IMR-90 (cell line): Measurements from ENCODE around the gene SLC16A2.

Experiments
- BHLHE40 ChIP-seq: fragments of 150-350 bp; IDR thresholded peaks from 2 replicates; pipeline ENCODE4 v1.6.1; 2016; ENCODE audit warnings: mild to moderate bottlenecking, low read depth, low read length
- MAFK ChIP-seq: IDR thresholded peaks from 2 replicates; pipeline ENCODE4 v1.6.1; 2012; ENCODE audit warnings: low read depth, low read length, improper control_type of control experiment
- MAZ ChIP-seq: IDR thresholded peaks from 2 replicates; pipeline ENCODE4 v1.6.1; 2012; ENCODE audit warnings: low read depth, mild to moderate bottlenecking, low read length, improper control_type of control experiment, moderate library complexity, borderline replicate concordance
- MXI1 ChIP-seq: IDR thresholded peaks from 2 replicates; pipeline ENCODE4 v1.6.1; 2012; ENCODE audit warnings: low read depth, mild to moderate bottlenecking, low read length, moderate library complexity, borderline replicate concordance
- NFE2L2 ChIP-seq: fragments of 150-350 bp; IDR thresholded peaks from 2 replicates; pipeline ENCODE4 v1.6.1; 2016; ENCODE audit warnings: low read depth, mild to moderate bottlenecking, low read length
- POLR2A ChIP-seq: IDR thresholded peaks from 2 replicates; pipeline ENCODE4 v1.6.1; 2012; ENCODE audit warnings: mild to moderate bottlenecking, low read depth, low read length
- RAD21 ChIP-seq: IDR thresholded peaks from 2 replicates; pipeline ENCODE4 v1.6.1; 2012; ENCODE audit warnings: low read length, improper control_type of control experiment
- RFX5 ChIP-seq: IDR thresholded peaks from 2 replicates; pipeline ENCODE4 v1.8.0; 2012; ENCODE audit warnings: low read depth, mild to moderate bottlenecking, low read length, moderate library complexity
- SMC3 ChIP-seq: fragments of 150-350 bp; IDR thresholded peaks from 2 replicates; pipeline ENCODE4 v1.6.1; 2016; ENCODE audit warnings: low read depth, mild to moderate bottlenecking, antibody characterized with exemption, low read length, moderate library complexity
- TF ChIP-seq, protein P1 (sequence below): conservative IDR thresholded peaks from 2 replicates; pipeline ENCODE4 v1.5.1; 2012; ENCODE audit warnings: mild to moderate bottlenecking, low read depth, low read length, improper control_type of control experiment
- TF ChIP-seq, protein P2 (sequence below): fragments of 150-350 bp; IDR thresholded peaks from 2 replicates; pipeline ENCODE4 v1.6.1; 2017; ENCODE audit warnings: mild to moderate bottlenecking, antibody characterized with exemption, low read length, low read depth
- TF ChIP-seq, protein P3 (sequence below): fragments of 150-350 bp; IDR thresholded peaks from 2 replicates; pipeline ENCODE4 v1.6.1; 2016; ENCODE audit warnings: low read depth, mild to moderate bottlenecking, low read length, moderate library complexity, borderline replicate concordance

DNA sequence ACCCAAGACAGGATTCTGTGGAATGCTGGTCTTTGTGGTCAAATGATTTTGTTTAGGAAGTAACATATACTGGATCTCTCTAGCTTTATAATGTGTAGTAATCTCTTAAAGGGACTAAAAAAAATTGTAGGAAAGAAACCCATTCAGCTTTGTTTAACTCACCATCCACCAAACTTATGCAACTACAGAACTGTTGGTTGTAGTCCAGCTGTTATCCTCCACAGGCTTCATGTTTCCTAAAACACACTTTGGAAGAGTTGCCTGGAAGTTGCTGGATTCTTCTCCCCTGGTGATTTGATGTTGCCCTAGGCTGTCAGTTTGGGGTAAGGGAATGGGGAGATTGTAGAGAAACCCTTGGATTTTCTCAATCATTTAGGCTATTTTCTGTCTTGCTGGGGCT is 103.8 kb downstream of the SLC16A2 start:
- TF ChIP-seq, protein P1, sequence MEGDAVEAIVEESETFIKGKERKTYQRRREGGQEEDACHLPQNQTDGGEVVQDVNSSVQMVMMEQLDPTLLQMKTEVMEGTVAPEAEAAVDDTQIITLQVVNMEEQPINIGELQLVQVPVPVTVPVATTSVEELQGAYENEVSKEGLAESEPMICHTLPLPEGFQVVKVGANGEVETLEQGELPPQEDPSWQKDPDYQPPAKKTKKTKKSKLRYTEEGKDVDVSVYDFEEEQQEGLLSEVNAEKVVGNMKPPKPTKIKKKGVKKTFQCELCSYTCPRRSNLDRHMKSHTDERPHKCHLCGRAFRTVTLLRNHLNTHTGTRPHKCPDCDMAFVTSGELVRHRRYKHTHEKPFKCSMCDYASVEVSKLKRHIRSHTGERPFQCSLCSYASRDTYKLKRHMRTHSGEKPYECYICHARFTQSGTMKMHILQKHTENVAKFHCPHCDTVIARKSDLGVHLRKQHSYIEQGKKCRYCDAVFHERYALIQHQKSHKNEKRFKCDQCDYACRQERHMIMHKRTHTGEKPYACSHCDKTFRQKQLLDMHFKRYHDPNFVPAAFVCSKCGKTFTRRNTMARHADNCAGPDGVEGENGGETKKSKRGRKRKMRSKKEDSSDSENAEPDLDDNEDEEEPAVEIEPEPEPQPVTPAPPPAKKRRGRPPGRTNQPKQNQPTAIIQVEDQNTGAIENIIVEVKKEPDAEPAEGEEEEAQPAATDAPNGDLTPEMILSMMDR = no peak
- TF ChIP-seq POLR2A (no peak), MAFK (no peak), MAZ (no peak), SMC3 (no peak), RAD21 (no peak), BHLHE40 (no peak), MXI1 (no peak), RFX5 (no peak), NFE2L2 (no peak)
- TF ChIP-seq, protein P2, sequence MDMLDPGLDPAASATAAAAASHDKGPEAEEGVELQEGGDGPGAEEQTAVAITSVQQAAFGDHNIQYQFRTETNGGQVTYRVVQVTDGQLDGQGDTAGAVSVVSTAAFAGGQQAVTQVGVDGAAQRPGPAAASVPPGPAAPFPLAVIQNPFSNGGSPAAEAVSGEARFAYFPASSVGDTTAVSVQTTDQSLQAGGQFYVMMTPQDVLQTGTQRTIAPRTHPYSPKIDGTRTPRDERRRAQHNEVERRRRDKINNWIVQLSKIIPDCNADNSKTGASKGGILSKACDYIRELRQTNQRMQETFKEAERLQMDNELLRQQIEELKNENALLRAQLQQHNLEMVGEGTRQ = no peak
- TF ChIP-seq, protein P3, sequence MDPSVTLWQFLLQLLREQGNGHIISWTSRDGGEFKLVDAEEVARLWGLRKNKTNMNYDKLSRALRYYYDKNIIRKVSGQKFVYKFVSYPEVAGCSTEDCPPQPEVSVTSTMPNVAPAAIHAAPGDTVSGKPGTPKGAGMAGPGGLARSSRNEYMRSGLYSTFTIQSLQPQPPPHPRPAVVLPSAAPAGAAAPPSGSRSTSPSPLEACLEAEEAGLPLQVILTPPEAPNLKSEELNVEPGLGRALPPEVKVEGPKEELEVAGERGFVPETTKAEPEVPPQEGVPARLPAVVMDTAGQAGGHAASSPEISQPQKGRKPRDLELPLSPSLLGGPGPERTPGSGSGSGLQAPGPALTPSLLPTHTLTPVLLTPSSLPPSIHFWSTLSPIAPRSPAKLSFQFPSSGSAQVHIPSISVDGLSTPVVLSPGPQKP = no peak
